ENCODE results near the gene ZFP90.

GRCh38 chr16:68563631-68564381, 24.7 kb downstream of the ZFP90 start:
- TF ChIP-seq CTCF (IDR thresholded peaks at IDR 0.05; ENCODE audit: low read depth, low read length, poor library complexity, severe bottlenecking) (no peak), EZH2phosphoT487 (IDR thresholded peaks at IDR 0.05; ENCODE audit: borderline replicate concordance, low read length) (no peak)
